GM13976 (cell line): ENCODE measurements around the gene DTX3.

Experiments used
- DNase-seq: peaks from one replicate; pipeline ENCODE4 v3.0.0; 2012; ENCODE audit warnings: low spot score
- in situ Hi-C: fragments of 300-500 bp; cut with MboI; formaldehyde crosslinking; loops from one replicate; pipeline ENCODE4 v1.12.0; 2022; ENCODE audit warnings: low sequenced_read_pairs, mixed read lengths, inconsistent platforms; ENCODE audit not compliant: unreplicated experiment
- TF ChIP-seq, protein P1 (sequence below): IDR thresholded peaks from 2 replicates; pipeline ENCODE4 v1.5.1; 2012; ENCODE audit warnings: borderline replicate concordance, mild to moderate bottlenecking; ENCODE audit not compliant: insufficient read depth; ENCODE audit errors: extremely low read depth, missing control alignments, control extremely low read depth

Gene DTX3

DNA sequence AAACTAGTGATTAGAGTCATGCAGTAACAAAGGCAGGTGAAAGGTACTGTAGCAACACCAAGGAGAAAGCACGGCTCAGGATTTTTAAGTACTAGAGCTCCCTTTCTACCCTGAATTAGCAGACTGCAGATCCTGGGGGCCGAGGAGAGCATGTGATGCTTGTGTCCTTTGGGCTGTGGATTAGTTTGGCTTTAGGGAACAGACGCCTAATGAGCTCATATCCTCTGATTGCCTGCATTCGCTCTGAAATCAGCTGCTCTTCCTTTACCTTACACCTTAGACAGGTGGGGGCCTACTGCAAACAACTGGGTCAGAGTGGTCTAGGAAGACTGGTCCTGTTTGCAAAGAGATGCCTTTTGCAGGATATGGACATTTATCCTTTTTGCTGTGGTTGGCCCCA, 11.4 kb upstream of the DTX3 start:
- in situ Hi-C loops = no loop called here
- TF ChIP-seq, protein P1, sequence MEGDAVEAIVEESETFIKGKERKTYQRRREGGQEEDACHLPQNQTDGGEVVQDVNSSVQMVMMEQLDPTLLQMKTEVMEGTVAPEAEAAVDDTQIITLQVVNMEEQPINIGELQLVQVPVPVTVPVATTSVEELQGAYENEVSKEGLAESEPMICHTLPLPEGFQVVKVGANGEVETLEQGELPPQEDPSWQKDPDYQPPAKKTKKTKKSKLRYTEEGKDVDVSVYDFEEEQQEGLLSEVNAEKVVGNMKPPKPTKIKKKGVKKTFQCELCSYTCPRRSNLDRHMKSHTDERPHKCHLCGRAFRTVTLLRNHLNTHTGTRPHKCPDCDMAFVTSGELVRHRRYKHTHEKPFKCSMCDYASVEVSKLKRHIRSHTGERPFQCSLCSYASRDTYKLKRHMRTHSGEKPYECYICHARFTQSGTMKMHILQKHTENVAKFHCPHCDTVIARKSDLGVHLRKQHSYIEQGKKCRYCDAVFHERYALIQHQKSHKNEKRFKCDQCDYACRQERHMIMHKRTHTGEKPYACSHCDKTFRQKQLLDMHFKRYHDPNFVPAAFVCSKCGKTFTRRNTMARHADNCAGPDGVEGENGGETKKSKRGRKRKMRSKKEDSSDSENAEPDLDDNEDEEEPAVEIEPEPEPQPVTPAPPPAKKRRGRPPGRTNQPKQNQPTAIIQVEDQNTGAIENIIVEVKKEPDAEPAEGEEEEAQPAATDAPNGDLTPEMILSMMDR = no peak
- DNase-seq = no peak

DNA sequence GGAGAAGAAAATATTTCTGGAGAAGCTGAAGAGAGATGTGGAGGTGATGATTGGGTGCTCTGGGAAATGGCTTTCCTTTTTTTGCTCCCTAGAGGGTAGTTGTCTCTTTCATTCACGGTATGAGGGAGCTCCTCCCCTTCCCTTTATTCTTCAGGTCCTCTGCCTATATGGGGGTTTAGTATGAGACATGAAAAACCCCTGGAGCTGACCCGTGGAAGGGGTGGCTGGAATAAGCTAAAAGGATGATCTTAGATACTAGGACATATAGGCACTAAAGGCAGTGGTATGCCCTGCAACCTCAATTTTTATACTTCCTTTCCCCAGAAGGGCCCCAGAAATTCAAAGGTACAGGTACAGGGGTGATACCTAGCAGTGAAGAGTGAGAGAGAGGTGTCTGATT, 4.2 kb upstream of the DTX3 start:
- no peak for DNase-seq
- TF ChIP-seq, protein P1 = no peak
- in situ Hi-C loops = no loop called here

DNA sequence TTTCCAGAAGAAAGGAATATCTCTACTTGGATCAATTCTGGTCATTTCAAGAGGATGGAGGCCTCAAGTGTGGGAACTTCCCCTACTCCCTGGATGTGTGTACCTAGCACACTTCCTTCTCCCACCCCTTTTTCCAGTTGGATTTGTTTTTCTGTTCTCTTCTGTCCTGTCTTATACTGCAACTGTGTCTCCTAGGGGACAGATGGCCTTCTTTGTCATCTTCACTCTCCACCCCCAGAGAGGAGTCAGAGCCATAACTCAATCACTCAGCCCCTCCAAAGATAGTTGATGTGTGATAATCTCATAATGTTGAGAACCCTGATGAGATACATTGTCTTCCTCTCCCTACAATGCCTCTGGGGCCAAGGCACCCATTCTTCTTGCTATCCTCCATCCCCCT, 2.1 kb upstream of the DTX3 start:
- TF ChIP-seq, protein P1 = no peak
- in situ Hi-C loops = no loop called here
- no peak for DNase-seq

DNA sequence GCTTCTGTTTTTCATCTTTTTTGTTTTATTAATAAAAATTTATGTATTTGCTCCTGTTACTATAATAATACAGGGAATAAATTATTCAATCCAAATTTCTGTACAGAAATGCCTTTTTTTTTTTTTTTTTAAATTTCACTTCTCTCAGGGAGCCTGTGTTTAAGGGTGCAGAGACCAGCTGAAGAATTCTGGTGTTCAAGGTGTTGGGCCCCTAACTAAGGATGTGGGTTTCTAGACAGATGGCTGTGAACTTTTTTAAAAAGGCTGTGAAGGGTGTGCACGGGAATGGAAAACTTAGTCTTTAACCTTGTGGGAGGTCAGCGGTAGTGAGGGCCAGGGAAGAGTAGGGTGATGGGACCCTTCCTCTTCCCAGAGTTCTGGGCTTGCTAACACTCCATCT, 1.3 kb upstream of the DTX3 start:
- DNase-seq = no peak
- in situ Hi-C loops = no loop called here
- TF ChIP-seq, protein P1 = no peak

DNA sequence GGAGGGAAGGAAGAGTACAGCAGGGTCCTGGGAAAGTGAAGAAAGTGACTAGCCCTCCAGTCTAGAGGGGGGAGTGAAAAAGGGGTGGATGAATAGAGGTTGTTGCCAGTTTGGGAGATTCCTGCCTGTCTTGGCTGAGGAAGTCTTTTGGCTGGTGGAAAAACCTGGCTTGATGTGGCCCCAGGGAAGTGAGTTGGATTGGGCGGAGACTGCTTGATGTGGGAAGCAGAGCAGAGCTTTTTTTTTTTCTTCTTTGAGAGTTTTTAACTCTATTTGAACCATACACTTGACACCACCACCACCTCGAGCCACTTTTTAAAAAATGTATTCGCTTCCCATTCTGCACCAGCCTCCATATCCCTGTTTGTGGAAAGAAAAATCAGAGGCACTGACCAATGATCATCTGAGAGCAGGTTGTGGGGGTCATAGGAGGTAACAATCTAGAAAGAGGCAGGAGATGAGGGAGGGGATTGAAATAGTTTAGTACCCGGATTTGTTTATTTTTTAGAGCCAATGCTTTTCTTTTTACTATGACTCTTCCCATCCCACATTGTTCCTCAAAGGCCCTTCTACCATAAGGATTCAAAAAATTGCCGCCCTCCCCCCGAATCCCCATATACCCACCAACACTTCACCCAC, 690 bp upstream of the DTX3 start:
- TF ChIP-seq, protein P1 = no peak
- in situ Hi-C loops = no loop called here
- no peak for DNase-seq

DNA sequence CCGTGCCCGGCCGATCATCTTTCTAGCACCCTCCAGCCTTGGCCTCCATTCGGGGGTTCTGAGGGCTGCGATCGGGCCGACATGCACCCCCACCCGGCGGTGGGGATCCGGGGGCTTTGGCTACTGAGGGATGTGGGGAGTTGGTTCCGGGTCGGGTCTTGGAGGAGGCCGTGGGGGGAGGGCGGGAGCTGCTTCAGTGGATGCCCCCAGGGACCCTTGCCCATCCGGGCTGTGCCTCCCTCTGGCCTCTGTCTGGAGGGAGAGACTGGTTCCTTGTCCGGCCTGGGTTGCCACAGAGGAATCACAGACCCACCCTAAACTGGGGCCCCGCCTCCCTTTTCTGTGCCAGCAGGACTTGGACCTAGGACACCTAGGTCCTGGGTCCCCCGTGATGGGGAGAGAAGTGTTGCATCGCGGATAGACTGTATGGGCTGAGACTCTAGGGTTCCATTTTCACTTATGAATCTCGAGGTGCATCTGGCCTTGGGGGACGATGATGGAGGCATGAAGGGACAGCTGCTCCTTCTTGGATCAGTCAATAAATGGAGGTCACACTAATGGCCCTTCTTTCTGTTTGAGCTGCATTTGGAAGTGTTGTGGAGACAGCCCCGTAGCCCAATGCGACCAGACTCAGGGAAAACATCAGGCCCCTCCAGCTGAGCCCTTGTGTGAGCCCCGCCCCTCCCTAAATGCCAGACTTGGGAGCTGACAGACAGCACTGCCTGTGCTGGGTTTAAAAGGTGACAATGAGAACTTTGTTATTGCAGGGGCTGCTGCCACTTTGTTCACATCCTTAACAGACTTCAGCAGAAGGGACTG, 577 bp downstream of the DTX3 start:
- TF ChIP-seq, protein P1 = no peak
- in situ Hi-C loops = no loop called here
- no peak for DNase-seq
